ENCODE data around the gene PTPN5.
"Not testable (repeated sequence)": the region's sequence is repeated elsewhere in the genome, so short reads cannot be mapped to it uniquely, and the experiment has no call there.

PTPN5 gene

GRCh38 chr11:18681949-18682348, 109.6 kb downstream of the PTPN5 start:
- not testable (repeated sequence) for DNase-seq (ENCODE audit: low spot score)

Measured in CD4-positive, alpha-beta T cell treated with Interleukin-2 at 100 ng/mL for 4 hours (primary cell).